Thyroid gland (tissue), 4 donors: ENCODE results near the gene CALD1. TPM values are rescaled to one million over a fixed set of nuclear protein-coding genes. Genes with fewer than 3 reads are reported as not detected.

Experiments used
- DNase-seq, 2 donors: peaks; one replicate each; pipeline ENCODE4 v3.0.0-alpha.2; 2019
- H3K27ac ChIP-seq, 3 donors: fragments of 200-600 bp; sonication (generic); 1 replicate in 2 of 3; 2 replicates in 1 of 3; pipeline ENCODE4 v1.5.1; 2016 to 2019; ENCODE audit warnings: mild to moderate bottlenecking in 1 of 3, moderate library complexity in 1 of 3
- H3K27me3 ChIP-seq: fragments of 200-600 bp; sonication (generic); one replicate; pipeline ENCODE4 v1.5.1; 2019
- H3K36me3 ChIP-seq, 2 donors: fragments of 200-600 bp; sonication (generic); one replicate each; pipeline ENCODE4 v1.5.1; 2016 to 2019
- H3K4me1 ChIP-seq, 2 donors: fragments of 200-600 bp; sonication (generic); one replicate each; pipeline ENCODE4 v1.5.1; 2017 to 2019
- H3K4me3 ChIP-seq, 3 donors: fragments of 200-600 bp; sonication (generic); replicated peaks in 1 of 3; 1 replicate in 2 of 3; 2 replicates in 1 of 3; pipeline ENCODE4 v1.5.1; 2016; ENCODE audit warnings: mild to moderate bottlenecking in 1 of 3
- H3K9me3 ChIP-seq: fragments of 200-600 bp; sonication (generic); one replicate; pipeline ENCODE4 v1.5.1; 2017
- POLR2A ChIP-seq, 2 donors: fragments of 450-650 bp; IDR thresholded peaks; one replicate each; pipeline ENCODE4 v1.6.1; 2017; ENCODE audit warnings: antibody characterized with exemption in 2 of 2, mild to moderate bottlenecking in 2 of 2, moderate library complexity in 1 of 2
- WGBS, 2 donors: methylation state at CpG; one replicate each; pipeline ENCODE4 v1.1.5; 2017; 5-methylcytosine and 5-hydroxymethylcytosine counted together
- intact Hi-C: fragments of 100-400 bp; cut with DNase I; formaldehyde crosslinking; loops from one replicate; pipeline ENCODE4 v1.15.1; 2023
- total RNA-seq, 4 donors: library from RNA; depleted of rRNA; stranded (reverse); fragments of >200 nt; gene quantifications; one replicate each; pipeline ENCODE4 v1.2.3, GENCODE V29; 2016
- TF ChIP-seq, protein P1 (sequence below), 6 experiments: fragments of 200-600 bp in 3 of 6; fragments of 450-650 bp in 3 of 6; sonication (generic) in 3 of 6; IDR thresholded peaks; one replicate each; pipeline ENCODE4 v1.5.1; 2016 to 2019; ENCODE audit warnings: antibody characterized with exemption in 6 of 6, mild to moderate bottlenecking in 2 of 6, inconsistent platforms in 1 of 6, moderate library complexity in 1 of 6

CALD1 gene
- total RNA-seq, 4 donors from 2014 or later, result 141 to 223 (median 169) TPM

DNA sequence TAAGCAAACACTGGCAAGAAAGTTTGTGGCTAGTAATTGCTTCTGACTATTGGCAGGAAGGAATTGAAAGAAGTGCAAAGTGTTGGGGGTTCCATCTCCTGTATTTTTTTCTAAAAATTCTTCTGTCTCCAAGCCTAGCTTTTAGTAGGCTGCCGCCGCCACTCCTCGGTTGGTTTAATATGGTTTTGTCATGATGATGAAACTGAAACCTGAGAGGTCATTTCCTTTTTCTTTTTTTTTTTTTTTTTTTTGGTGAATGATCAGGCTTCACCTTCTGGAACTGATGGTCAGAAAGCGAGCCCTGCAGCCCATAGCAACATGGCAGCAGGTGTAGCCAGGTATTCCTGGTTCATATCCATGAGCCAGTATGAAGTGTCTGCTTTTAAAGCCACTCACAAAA, 131.5 kb downstream of the CALD1 start:
- 94 to 96% methylated on average over 4 of the region's 4 CpGs for WGBS, 2 donors
- Histone ChIP-seq H3K27me3 (no peaks in the 10 kb centered on the region), H3K4me3 (no peak overlapping the region), H3K27ac (no peak overlapping the region), H3K4me1 (peaks cover 7 to 8% of the 10 kb centered on the region in 2 donors), H3K36me3 (no peaks in the 10 kb centered on the region), H3K9me3 (no peaks in the 10 kb centered on the region)
- TF ChIP-seq POLR2A (IDR thresholded peaks at IDR 0.05), result no peak
- TF ChIP-seq, protein P1, sequence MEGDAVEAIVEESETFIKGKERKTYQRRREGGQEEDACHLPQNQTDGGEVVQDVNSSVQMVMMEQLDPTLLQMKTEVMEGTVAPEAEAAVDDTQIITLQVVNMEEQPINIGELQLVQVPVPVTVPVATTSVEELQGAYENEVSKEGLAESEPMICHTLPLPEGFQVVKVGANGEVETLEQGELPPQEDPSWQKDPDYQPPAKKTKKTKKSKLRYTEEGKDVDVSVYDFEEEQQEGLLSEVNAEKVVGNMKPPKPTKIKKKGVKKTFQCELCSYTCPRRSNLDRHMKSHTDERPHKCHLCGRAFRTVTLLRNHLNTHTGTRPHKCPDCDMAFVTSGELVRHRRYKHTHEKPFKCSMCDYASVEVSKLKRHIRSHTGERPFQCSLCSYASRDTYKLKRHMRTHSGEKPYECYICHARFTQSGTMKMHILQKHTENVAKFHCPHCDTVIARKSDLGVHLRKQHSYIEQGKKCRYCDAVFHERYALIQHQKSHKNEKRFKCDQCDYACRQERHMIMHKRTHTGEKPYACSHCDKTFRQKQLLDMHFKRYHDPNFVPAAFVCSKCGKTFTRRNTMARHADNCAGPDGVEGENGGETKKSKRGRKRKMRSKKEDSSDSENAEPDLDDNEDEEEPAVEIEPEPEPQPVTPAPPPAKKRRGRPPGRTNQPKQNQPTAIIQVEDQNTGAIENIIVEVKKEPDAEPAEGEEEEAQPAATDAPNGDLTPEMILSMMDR (IDR thresholded peaks at IDR 0.05), result no peak
- intact Hi-C loops, result no loop called here
- DNase-seq, result no peak

DNA sequence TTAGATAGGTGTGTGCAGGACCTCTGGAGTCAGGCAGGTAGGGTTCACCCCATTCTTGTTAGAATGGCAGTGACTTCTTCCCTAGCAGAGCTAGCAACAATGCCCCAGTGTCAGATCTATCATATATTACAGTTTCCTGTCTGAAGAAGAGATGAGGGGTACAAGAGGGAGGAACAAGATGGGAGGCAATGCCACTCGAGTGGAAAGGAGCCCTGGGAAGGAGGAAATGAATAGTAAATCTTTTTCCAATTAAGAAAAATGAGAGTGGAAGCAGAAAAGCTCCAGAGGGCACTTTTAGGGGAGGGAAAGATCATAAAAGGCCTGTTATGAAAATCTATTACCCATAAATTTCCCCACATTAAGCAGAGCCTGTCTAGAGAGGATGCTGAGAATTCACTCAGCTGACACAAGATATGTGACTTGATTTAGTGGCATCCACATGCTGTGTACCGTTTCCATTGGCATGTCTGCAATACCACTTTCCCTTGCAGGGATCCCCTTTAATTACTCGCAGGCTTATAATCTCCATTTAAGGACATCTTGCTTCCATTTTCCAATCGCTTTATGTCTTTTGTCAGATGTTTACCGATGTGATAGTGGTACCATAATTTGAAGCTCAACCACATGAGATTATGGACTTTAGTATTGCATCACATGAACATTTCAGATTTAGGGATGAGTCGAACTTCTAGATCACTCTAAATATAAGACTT, 136.9 kb downstream of the CALD1 start:
- Histone ChIP-seq H3K9me3 (no peaks in the 10 kb centered on the region), H3K27me3 (no peaks in the 10 kb centered on the region), H3K4me3 (no peak overlapping the region), H3K36me3 (no peaks in the 10 kb centered on the region), H3K4me1 (peaks cover 0 to 3% of the 10 kb centered on the region in 2 donors), H3K27ac (no peak overlapping the region)
- no peak for TF ChIP-seq POLR2A (IDR thresholded peaks at IDR 0.05)
- TF ChIP-seq, protein P1 (IDR thresholded peaks at IDR 0.05), result no peak
- DNase-seq, result no peak
- intact Hi-C loops, result no loop called here
- 93 to 95% methylated on average over 6 of the region's 6 CpGs for WGBS, 2 donors

- intact Hi-C loops, result no loop called here
- DNase-seq, result no peak
- H3K4me3 ChIP-seq, result no peak overlapping the region
- no peaks in the 10 kb centered on the region for H3K9me3 ChIP-seq
- TF ChIP-seq, protein P1 (IDR thresholded peaks at IDR 0.05), result no peak
- peaks cover 0 to 3% of the 10 kb centered on the region in 2 donors for H3K4me1 ChIP-seq
- no peak overlapping the region for H3K27ac ChIP-seq
- no peaks in the 10 kb centered on the region for H3K36me3 ChIP-seq
- no peaks in the 10 kb centered on the region for H3K27me3 ChIP-seq
Measured at GRCh38 chr7:134919240-134919641, 139.8 kb downstream of the CALD1 start.

GRCh38 chr7:134920026-134920753, 140.8 kb downstream of the CALD1 start:
- no peak overlapping the region for H3K27ac ChIP-seq
- 76 to 77% methylated on average over 2 of the region's 2 CpGs for WGBS, 2 donors
- no peaks in the 10 kb centered on the region for H3K27me3 ChIP-seq
- H3K36me3 ChIP-seq, result no peaks in the 10 kb centered on the region
- TF ChIP-seq, protein P1 (IDR thresholded peaks at IDR 0.05), result no peak
- no peak for TF ChIP-seq POLR2A (IDR thresholded peaks at IDR 0.05)
- intact Hi-C loops, result no loop called here
- H3K9me3 ChIP-seq, result no peaks in the 10 kb centered on the region
- peaks cover 0 to 3% of the 10 kb centered on the region in 2 donors for H3K4me1 ChIP-seq
- H3K4me3 ChIP-seq, result no peak overlapping the region
- DNase-seq, result no peak
